WTC11 (cell line): ENCODE results near the gene ANO9. TPM values are rescaled to one million over a fixed set of nuclear protein-coding genes. Genes with fewer than 3 reads are reported as not detected.

Experiments used
- ATAC-seq: fragments of 200-7000 bp; cut with Tn5 transposase; 2 replicates; pipeline ENCODE4 v1.10.0; 2021; ENCODE audit warnings: mild to moderate bottlenecking, moderate library complexity
- CTCF ChIA-PET: fragments of 300-600 bp; sonication (Branson Sonifier 250); formaldehyde crosslinking; loops from one replicate; lab custom pipeline; 2021; ENCODE audit warnings: antibody characterized with exemption; lab: Charles Lee
- POLR2A ChIA-PET: fragments of 350-600 bp; sonication (Branson Sonifier 250); formaldehyde crosslinking; loops from one replicate; lab custom pipeline; 2021; ENCODE audit warnings: antibody characterized with exemption; lab: Charles Lee
- DNase-seq: peaks from one replicate; pipeline ENCODE4 v3.0.0; 2021; ENCODE audit warnings: low spot score
- H3K27ac Mint-ChIP-seq: 2 replicates; pipeline ENCODE4 v1.8.0; 2021; ENCODE audit warnings: mixed read lengths
- H3K27me3 Mint-ChIP-seq: 2 replicates; pipeline ENCODE4 v1.8.0; 2021; ENCODE audit warnings: low read depth, mild to moderate bottlenecking, moderate library complexity, mixed read lengths
- H3K36me3 Mint-ChIP-seq: 2 replicates; pipeline ENCODE4 v1.8.0; 2021; ENCODE audit warnings: mixed read lengths
- H3K4me1 Mint-ChIP-seq: 2 replicates; pipeline ENCODE4 v1.8.0; 2022; ENCODE audit warnings: mixed read lengths
- H3K4me3 Mint-ChIP-seq: 2 replicates; pipeline ENCODE4 v1.8.0; 2021; ENCODE audit warnings: mild to moderate bottlenecking, moderate library complexity, mixed read lengths
- H3K9me3 Mint-ChIP-seq: 2 replicates; pipeline ENCODE4 v1.8.0; 2021; ENCODE audit warnings: mixed read lengths
- CBFB ChIP-seq: sonication (generic); formaldehyde crosslinking; IDR thresholded peaks from 2 replicates; pipeline ENCODE4 v1.8.1; 2022; ENCODE audit warnings: mild to moderate bottlenecking, low read depth, missing genetic modification reagents
- ESRRA ChIP-seq: sonication (generic); formaldehyde crosslinking; IDR thresholded peaks from 2 replicates; pipeline ENCODE4 v1.8.1; 2022; ENCODE audit warnings: mild to moderate bottlenecking, missing genetic modification reagents, borderline replicate concordance
- FOXK1 ChIP-seq: sonication (generic); formaldehyde crosslinking; IDR thresholded peaks from 2 replicates; pipeline ENCODE4 v1.8.0; 2022; ENCODE audit warnings: mild to moderate bottlenecking, moderate library complexity, missing genetic modification reagents
- GRHL2 ChIP-seq: fragments of 250-450 bp; sonication (Bioruptor Pico); IDR thresholded peaks from 2 replicates; pipeline ENCODE4 v1.8.0; 2022; ENCODE audit warnings: mild to moderate bottlenecking, moderate library complexity; ENCODE audit not compliant: insufficient replicate concordance, severe bottlenecking
- GTF2I ChIP-seq: fragments of 250-450 bp; sonication (Bioruptor Pico); conservative IDR thresholded peaks from 2 replicates; pipeline ENCODE4 v1.4.0; 2021; ENCODE audit warnings: mild to moderate bottlenecking
- JUN ChIP-seq: sonication (generic); formaldehyde crosslinking; IDR thresholded peaks from 2 replicates; pipeline ENCODE4 v1.8.0; 2023; ENCODE audit warnings: mild to moderate bottlenecking, missing genetic modification reagents
- MXD4 ChIP-seq: fragments of 250-450 bp; sonication (Bioruptor Pico); IDR thresholded peaks from 2 replicates; pipeline ENCODE4 v1.8.0; 2021; ENCODE audit warnings: mild to moderate bottlenecking, moderate library complexity, borderline replicate concordance
- NFE2L1 ChIP-seq: sonication (generic); formaldehyde crosslinking; IDR thresholded peaks from 2 replicates; pipeline ENCODE4 v1.8.1; 2023; ENCODE audit warnings: missing genetic modification reagents
- NR1H2 ChIP-seq: sonication (generic); formaldehyde crosslinking; IDR thresholded peaks from 2 replicates; pipeline ENCODE4 v1.9.0; 2021; ENCODE audit warnings: mild to moderate bottlenecking, moderate library complexity, missing genetic modification reagents
- OVOL2 ChIP-seq: fragments of 250-450 bp; sonication (Bioruptor Pico); IDR thresholded peaks from 2 replicates; pipeline ENCODE4 v1.9.0; 2021; ENCODE audit warnings: mild to moderate bottlenecking, borderline replicate concordance
- RORB ChIP-seq: fragments of 250-450 bp; sonication (Bioruptor Pico); IDR thresholded peaks from 2 replicates; pipeline ENCODE4 v1.9.0; 2021; ENCODE audit warnings: mild to moderate bottlenecking
- TCF7 ChIP-seq: sonication (generic); formaldehyde crosslinking; IDR thresholded peaks from 2 replicates; pipeline ENCODE4 v1.8.0; 2022; ENCODE audit warnings: mild to moderate bottlenecking, low read depth, missing genetic modification reagents, moderate library complexity
- TEAD1 ChIP-seq: sonication (generic); formaldehyde crosslinking; IDR thresholded peaks from 2 replicates; pipeline ENCODE4 v1.8.0; 2022; ENCODE audit warnings: mild to moderate bottlenecking, missing genetic modification reagents
- ZNF219 ChIP-seq: sonication (generic); formaldehyde crosslinking; IDR thresholded peaks from 2 replicates; pipeline ENCODE4 v1.8.0; 2023; ENCODE audit warnings: missing genetic modification reagents, mild to moderate bottlenecking, borderline replicate concordance
- ZNF263 ChIP-seq: sonication (generic); formaldehyde crosslinking; IDR thresholded peaks from 2 replicates; pipeline ENCODE4 v1.8.1; 2022; ENCODE audit warnings: low read depth, mild to moderate bottlenecking, moderate library complexity, missing genetic modification reagents
- ZNF423 ChIP-seq: fragments of 250-450 bp; sonication (Bioruptor Pico); IDR thresholded peaks from 2 replicates; pipeline ENCODE4 v2.1.2; 2022; ENCODE audit warnings: mild to moderate bottlenecking, moderate library complexity
- ZNF671 ChIP-seq: fragments of 250-450 bp; sonication (Bioruptor Pico); IDR thresholded peaks from 2 replicates; pipeline ENCODE4 v1.8.0; 2021; ENCODE audit warnings: mild to moderate bottlenecking
- total RNA-seq: library from RNA; stranded (reverse); gene quantifications from 3 replicates; pipeline ENCODE4 v1.2.3, GENCODE V29; 2021
- TF ChIP-seq, protein P1 (sequence below): sonication (generic); formaldehyde crosslinking; IDR thresholded peaks from 2 replicates; pipeline ENCODE4 v1.8.0; 2022; ENCODE audit warnings: mild to moderate bottlenecking, missing genetic modification reagents
- TF ChIP-seq, protein P2 (sequence below): sonication (generic); formaldehyde crosslinking; IDR thresholded peaks from 2 replicates; pipeline ENCODE4 v1.8.1; 2023; ENCODE audit warnings: mild to moderate bottlenecking, moderate library complexity, missing genetic modification reagents
- TF ChIP-seq, protein P3 (sequence below): sonication (generic); formaldehyde crosslinking; IDR thresholded peaks from 2 replicates; pipeline ENCODE4 v1.8.1; 2022; ENCODE audit warnings: missing genetic modification reagents, borderline replicate concordance
- TF ChIP-seq, protein P4 (sequence below): sonication (generic); formaldehyde crosslinking; IDR thresholded peaks from 2 replicates; pipeline ENCODE4 v1.8.0; 2022; ENCODE audit warnings: mild to moderate bottlenecking, missing genetic modification reagents
- TF ChIP-seq, protein P5 (sequence below): sonication (generic); formaldehyde crosslinking; IDR thresholded peaks from 2 replicates; pipeline ENCODE4 v1.8.1; 2023; ENCODE audit warnings: mild to moderate bottlenecking, missing genetic modification reagents, moderate library complexity
- TF ChIP-seq, protein P6 (sequence below): fragments of 250-450 bp; sonication (Bioruptor Pico); conservative IDR thresholded peaks from 2 replicates; pipeline ENCODE4 v1.9.0; 2021; ENCODE audit warnings: mild to moderate bottlenecking
- TF ChIP-seq, protein P7 (sequence below): fragments of 250-450 bp; sonication (Bioruptor Pico); IDR thresholded peaks from 2 replicates; pipeline ENCODE4 v1.9.0; 2021; ENCODE audit warnings: moderate library complexity, mild to moderate bottlenecking, inconsistent platforms, borderline replicate concordance

Gene ANO9
- total RNA-seq, 1 experiment from 2014 or later, result 13.2 TPM

DNA sequence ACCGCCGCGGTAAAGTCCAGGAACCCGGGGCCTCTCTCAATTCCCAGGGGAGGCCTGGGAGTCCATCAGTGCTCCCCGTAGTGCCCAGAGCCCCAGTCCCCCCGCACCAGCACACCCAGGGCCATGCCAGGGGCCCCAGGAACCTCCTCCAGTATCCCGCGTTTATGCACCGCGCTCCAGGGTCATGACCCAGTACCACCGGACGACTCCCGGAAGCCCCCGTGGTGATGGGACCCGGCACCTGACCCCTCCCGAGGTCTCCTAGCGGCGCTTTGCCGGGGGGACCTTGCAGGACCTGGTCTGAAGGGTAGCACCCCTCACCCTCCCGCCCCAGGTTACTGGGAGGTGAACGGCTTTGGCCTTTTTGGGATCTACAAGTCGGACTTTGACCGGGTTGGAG lies 61.3 kb downstream of the ANO9 start:
- no peak overlapping the region for H3K27ac Mint-ChIP-seq
- ATAC-seq (no peak), DNase-seq (no peak)
- H3K27me3 Mint-ChIP-seq, result no peaks in the 10 kb centered on the region
- TF ChIP-seq ZNF671 (CRISPR knock-in tag) (no peak), NR1H2 (no peak), MXD4 (no peak), ESRRA (CRISPR knock-in tag) (no peak), ZNF423 (no peak), NFE2L1 (no peak), CBFB (CRISPR knock-in tag) (no peak), GRHL2 (no peak), TCF7 (no peak), OVOL2 (CRISPR knock-in tag) (no peak), ZNF219 (no peak)
- TF ChIP-seq, protein P1, sequence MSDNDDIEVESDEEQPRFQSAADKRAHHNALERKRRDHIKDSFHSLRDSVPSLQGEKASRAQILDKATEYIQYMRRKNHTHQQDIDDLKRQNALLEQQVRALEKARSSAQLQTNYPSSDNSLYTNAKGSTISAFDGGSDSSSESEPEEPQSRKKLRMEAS (CRISPR knock-in tag), result no peak
- TF ChIP-seq, protein P2, sequence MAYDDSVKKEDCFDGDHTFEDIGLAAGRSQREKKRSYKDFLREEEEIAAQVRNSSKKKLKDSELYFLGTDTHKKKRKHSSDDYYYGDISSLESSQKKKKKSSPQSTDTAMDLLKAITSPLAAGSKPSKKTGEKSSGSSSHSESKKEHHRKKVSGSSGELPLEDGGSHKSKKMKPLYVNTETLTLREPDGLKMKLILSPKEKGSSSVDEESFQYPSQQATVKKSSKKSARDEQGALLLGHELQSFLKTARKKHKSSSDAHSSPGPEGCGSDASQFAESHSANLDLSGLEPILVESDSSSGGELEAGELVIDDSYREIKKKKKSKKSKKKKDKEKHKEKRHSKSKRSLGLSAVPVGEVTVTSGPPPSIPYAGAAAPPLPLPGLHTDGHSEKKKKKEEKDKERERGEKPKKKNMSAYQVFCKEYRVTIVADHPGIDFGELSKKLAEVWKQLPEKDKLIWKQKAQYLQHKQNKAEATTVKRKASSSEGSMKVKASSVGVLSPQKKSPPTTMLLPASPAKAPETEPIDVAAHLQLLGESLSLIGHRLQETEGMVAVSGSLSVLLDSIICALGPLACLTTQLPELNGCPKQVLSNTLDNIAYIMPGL (CRISPR knock-in tag), result no peak
- TF ChIP-seq, protein P3, sequence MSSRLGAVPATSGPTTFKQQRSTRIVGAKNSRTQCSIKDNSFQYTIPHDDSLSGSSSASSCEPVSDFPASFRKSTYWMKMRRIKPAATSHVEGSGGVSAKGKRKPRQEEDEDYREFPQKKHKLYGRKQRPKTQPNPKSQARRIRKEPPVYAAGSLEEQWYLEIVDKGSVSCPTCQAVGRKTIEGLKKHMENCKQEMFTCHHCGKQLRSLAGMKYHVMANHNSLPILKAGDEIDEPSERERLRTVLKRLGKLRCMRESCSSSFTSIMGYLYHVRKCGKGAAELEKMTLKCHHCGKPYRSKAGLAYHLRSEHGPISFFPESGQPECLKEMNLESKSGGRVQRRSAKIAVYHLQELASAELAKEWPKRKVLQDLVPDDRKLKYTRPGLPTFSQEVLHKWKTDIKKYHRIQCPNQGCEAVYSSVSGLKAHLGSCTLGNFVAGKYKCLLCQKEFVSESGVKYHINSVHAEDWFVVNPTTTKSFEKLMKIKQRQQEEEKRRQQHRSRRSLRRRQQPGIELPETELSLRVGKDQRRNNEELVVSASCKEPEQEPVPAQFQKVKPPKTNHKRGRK (CRISPR knock-in tag), result no peak
- TF ChIP-seq, protein P4, sequence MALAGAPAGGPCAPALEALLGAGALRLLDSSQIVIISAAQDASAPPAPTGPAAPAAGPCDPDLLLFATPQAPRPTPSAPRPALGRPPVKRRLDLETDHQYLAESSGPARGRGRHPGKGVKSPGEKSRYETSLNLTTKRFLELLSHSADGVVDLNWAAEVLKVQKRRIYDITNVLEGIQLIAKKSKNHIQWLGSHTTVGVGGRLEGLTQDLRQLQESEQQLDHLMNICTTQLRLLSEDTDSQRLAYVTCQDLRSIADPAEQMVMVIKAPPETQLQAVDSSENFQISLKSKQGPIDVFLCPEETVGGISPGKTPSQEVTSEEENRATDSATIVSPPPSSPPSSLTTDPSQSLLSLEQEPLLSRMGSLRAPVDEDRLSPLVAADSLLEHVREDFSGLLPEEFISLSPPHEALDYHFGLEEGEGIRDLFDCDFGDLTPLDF, result no peak
- TF ChIP-seq, protein P5, sequence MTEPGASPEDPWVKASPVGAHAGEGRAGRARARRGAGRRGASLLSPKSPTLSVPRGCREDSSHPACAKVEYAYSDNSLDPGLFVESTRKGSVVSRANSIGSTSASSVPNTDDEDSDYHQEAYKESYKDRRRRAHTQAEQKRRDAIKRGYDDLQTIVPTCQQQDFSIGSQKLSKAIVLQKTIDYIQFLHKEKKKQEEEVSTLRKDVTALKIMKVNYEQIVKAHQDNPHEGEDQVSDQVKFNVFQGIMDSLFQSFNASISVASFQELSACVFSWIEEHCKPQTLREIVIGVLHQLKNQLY, result no peak
- CTCF ChIA-PET, result no interaction called here
- H3K9me3 Mint-ChIP-seq, result no peaks in the 10 kb centered on the region
- H3K36me3 Mint-ChIP-seq, result peaks cover 6% of the 10 kb centered on the region; the same call in 1 of the 2 replicates
- POLR2A ChIA-PET, result no interaction called here
- no peaks in the 10 kb centered on the region for H3K4me1 Mint-ChIP-seq
- H3K4me3 Mint-ChIP-seq, result no peak overlapping the region

DNA sequence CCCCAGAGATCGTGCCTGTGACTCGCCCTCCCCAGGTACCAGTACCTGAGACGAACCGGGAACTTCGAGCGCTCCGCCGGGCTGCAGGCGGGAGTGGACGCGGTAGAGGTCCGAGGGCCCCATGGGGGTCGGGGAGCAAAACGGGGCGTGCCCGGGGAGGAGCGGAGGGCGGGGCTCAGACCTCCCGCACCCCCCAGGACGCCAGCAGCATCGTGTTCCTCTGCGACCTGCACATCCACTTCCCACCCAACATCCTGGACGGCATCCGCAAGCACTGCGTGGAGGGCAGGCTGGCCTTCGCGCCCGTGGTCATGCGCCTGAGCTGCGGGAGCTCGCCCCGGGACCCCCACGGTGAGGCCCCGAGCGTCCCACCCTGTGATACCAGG lies 61.7 kb downstream of the ANO9 start:
- no peak for ATAC-seq
- Mint-ChIP-seq H3K4me3 (no peak overlapping the region), H3K27me3 (no peaks in the 10 kb centered on the region), H3K4me1 (no peaks in the 10 kb centered on the region), H3K36me3 (peaks cover 6% of the 10 kb centered on the region; the same call in 1 of the 2 replicates), H3K27ac (no peak overlapping the region), H3K9me3 (no peaks in the 10 kb centered on the region)
- TF ChIP-seq, protein P6, sequence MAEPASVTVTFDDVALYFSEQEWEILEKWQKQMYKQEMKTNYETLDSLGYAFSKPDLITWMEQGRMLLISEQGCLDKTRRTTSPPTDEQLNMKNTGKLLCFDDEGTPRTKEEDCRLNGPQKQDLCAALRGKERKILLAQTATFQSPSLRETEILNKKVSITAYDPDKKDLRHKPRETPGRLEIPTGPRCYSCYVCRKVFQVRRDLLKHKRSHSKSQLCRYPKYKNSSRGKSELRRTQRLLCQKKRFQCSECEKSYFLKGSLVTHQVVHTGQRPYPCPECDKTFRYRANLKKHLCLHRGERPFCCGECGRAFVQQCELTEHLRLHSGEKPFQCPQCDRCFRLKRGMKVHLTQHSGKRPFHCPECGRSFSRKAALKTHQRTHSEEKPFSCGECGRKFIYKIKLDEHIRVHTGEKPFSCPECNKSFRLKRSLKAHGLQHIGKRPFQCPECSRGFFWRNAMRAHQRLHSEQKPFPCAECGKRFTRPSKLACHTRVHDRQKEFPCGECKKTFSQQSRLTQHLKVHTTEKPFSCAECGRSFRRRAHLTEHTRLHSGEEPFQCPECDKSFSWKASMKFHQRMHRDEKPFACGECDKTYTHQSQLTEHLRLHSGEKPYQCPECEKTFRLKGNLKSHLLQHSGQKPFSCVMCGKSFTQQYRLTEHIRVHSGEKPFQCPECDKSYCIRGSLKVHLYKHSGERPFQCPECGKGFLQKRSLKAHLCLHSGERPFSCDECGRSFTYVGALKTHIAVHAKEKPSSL (CRISPR knock-in tag), result no peak
- TF ChIP-seq TEAD1 (CRISPR knock-in tag) (no peak), RORB (no peak), GTF2I (CRISPR knock-in tag) (no peak), ZNF263 (CRISPR knock-in tag) (no peak), JUN (CRISPR knock-in tag) (no peak), FOXK1 (no peak)
- TF ChIP-seq, protein P3 (CRISPR knock-in tag), result no peak
- TF ChIP-seq, protein P7, sequence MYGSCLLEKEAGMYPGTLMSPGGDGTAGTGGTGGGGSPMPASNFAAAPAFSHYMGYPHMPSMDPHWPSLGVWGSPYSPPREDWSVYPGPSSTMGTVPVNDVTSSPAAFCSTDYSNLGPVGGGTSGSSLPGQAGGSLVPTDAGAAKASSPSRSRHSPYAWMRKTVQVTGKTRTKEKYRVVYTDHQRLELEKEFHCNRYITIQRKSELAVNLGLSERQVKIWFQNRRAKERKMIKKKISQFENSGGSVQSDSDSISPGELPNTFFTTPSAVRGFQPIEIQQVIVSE (CRISPR knock-in tag), result no peak
- CTCF ChIA-PET, result interaction anchor here (0.6 kb wide), 1 partner anchor 10 kb away, joined by 3 read pairs; no protein-coding TSS in a partner anchor
- no peak for DNase-seq
- POLR2A ChIA-PET, result no interaction called here
